Smooth muscle cell of the umbilical artery (primary cell): ENCODE results near the gene MAN1A2. TPM values are rescaled to one million over a fixed set of nuclear protein-coding genes. Genes with fewer than 3 reads are reported as not detected.

ENCODE experiments used
- total RNA-seq: library from RNA; depleted of rRNA; stranded (reverse); fragments of >200 nt; gene quantifications from 2 replicates; pipeline ENCODE4 v1.2.3, GENCODE V29; 2014

Gene MAN1A2
- 79.3 and 82.0 TPM in 2 replicates for total RNA-seq

DNA sequence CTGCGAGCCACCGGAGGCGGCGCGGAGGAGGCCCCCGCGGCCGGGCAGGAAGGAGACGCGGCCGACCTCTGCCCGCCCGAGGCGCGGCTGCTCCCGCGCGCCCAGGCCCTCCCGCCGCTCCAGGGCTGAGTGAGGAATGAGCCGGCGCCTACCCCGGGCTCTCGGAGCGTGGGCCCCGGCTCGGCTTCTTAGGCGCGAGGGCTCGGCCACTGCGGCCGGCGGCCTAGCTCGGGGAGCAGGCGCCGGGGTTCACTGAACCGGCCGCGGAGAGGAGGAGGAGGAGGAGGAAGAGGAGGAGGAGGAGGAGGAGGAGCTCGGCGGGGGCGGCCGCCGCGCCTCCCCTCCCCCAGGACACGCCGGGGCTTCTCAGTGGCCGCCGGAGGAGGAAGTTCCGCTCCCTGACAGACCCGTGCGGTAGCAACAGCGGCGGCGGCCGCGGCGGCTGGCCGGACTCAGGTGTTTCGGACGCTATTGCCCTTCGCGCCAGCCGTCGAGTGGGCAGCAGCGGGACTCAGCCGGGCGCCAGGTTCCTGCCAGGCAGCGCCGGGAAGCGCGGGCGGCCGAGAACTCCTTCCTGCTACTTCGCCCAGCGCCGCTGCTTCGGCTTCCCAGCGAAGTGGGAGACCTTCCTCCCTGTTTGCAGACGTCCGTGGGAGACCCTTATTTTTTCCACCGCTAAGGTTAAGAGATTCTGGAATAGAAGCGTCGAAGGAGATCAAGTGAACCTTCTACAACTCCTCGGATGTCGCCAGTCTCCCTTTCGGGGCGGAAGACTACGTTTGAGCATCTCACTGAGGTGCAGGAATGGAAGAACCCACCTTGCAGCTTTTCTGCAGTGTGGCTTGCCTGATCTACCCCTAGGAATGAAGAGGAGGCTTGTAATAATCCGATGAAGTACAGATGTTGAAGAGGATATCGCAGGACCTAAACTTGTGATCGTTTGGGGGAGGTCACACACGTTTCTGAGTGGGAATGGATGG is at the start of gene MAN1A2:
MAN1A2 (plus strand) TSS at position 404 of the 980 bp plus-strand sequence. CDS start 735 bp downstream, outside the sequence.

Other genes starting within 250 kb of the MAN1A2 start
- 2.4 and 5.3 TPM in 2 replicates for gene TRIM45, start 245.7 kb upstream of the MAN1A2 start, total RNA-seq
- gene VTCN1, start 156.5 kb upstream of the MAN1A2 start, total RNA-seq = not detected in 2 replicates
- gene TENT5C, start 238.6 kb downstream of the MAN1A2 start, total RNA-seq = 3.4 and 3.6 TPM in 2 replicates